Neutrophil (primary cell): ENCODE measurements around the gene TMEM30B.

Source experiments
- H3K27ac ChIP-seq: fragments of 200-600 bp; sonication (generic); 2 replicates; pipeline ENCODE4 v1.5.1; 2016; ENCODE audit warnings: mild to moderate bottlenecking, moderate library complexity
- H3K27me3 ChIP-seq: fragments of 200-600 bp; sonication (generic); 2 replicates; pipeline ENCODE4 v1.6.0; 2016; ENCODE audit warnings: mild to moderate bottlenecking
- H3K36me3 ChIP-seq: fragments of 200-600 bp; sonication (generic); 2 replicates; pipeline ENCODE4 v1.5.1; 2017
- H3K4me1 ChIP-seq, 2 experiments: fragments of 200-600 bp in 1 of 2; sonication (generic) in 1 of 2; 1 replicate in 1 of 2; 2 replicates in 1 of 2; pipeline versions ENCODE4 v1.5.1 to v1.6.1; 2013 to 2016; ENCODE audit warnings: low read depth in 1 of 2, low read length in 1 of 2, mild to moderate bottlenecking in 1 of 2, moderate library complexity in 1 of 2; ENCODE audit not compliant: control insufficient read depth in 1 of 2, insufficient read depth in 1 of 2
- H3K4me3 ChIP-seq, 2 experiments: fragments of 200-600 bp in 1 of 2; sonication (generic) in 1 of 2; 1 replicate in 1 of 2; 2 replicates in 1 of 2; pipeline ENCODE4 v1.5.1; 2013 to 2016; ENCODE audit warnings: low read depth in 1 of 2, low read length in 1 of 2, mild to moderate bottlenecking in 1 of 2, moderate library complexity in 1 of 2
- H3K9me3 ChIP-seq: fragments of 200-600 bp; sonication (generic); 2 replicates; pipeline ENCODE4 v1.5.1; 2016
- CTCF ChIP-seq: fragments of 200-600 bp; sonication (generic); IDR thresholded peaks from 2 replicates; pipeline ENCODE4 v1.5.1; 2016; ENCODE audit warnings: antibody characterized with exemption

The TMEM30B gene

GRCh38 chr14:61308198-61308597 lies 27.1 kb upstream of the TMEM30B start:
- Histone ChIP-seq H3K36me3 (no peaks in the 10 kb centered on the region), H3K4me3 (no peak overlapping the region), H3K9me3 (no peaks in the 10 kb centered on the region), H3K4me1 (no peaks in the 10 kb centered on the region), H3K27ac (no peak overlapping the region), H3K27me3 (no peaks in the 10 kb centered on the region)
- no peak for TF ChIP-seq CTCF

GRCh38 chr14:61304688-61305087 lies 23.6 kb upstream of the TMEM30B start:
- no peak for TF ChIP-seq CTCF
- no peak overlapping the region for H3K27ac ChIP-seq
- H3K9me3 ChIP-seq, result no peaks in the 10 kb centered on the region
- no peaks in the 10 kb centered on the region for H3K4me1 ChIP-seq
- H3K4me3 ChIP-seq, result no peak overlapping the region
- no peaks in the 10 kb centered on the region for H3K36me3 ChIP-seq
- no peaks in the 10 kb centered on the region for H3K27me3 ChIP-seq

GRCh38 chr14:61300754-61301153 lies 19.6 kb upstream of the TMEM30B start:
- Histone ChIP-seq H3K4me3 (no peak overlapping the region), H3K36me3 (no peaks in the 10 kb centered on the region), H3K9me3 (no peaks in the 10 kb centered on the region), H3K27ac (no peak overlapping the region), H3K27me3 (no peaks in the 10 kb centered on the region), H3K4me1 (no peaks in the 10 kb centered on the region)
- TF ChIP-seq CTCF, result no peak

GRCh38 chr14:61300209-61300608 lies 19.1 kb upstream of the TMEM30B start:
- Histone ChIP-seq H3K27ac (no peak overlapping the region), H3K27me3 (no peaks in the 10 kb centered on the region), H3K4me1 (no peaks in the 10 kb centered on the region), H3K4me3 (no peak overlapping the region), H3K36me3 (no peaks in the 10 kb centered on the region), H3K9me3 (no peaks in the 10 kb centered on the region)
- TF ChIP-seq CTCF, result no peak

GRCh38 chr14:61298824-61299223 lies 17.7 kb upstream of the TMEM30B start:
- Histone ChIP-seq H3K4me1 (no peaks in the 10 kb centered on the region), H3K9me3 (no peaks in the 10 kb centered on the region), H3K4me3 (no peak overlapping the region), H3K27me3 (no peaks in the 10 kb centered on the region), H3K27ac (no peak overlapping the region), H3K36me3 (no peaks in the 10 kb centered on the region)
- no peak for TF ChIP-seq CTCF

- no peaks in the 10 kb centered on the region for H3K36me3 ChIP-seq
- no peaks in the 10 kb centered on the region for H3K9me3 ChIP-seq
- TF ChIP-seq CTCF, result no peak
- H3K4me1 ChIP-seq, result no peaks in the 10 kb centered on the region
- H3K27me3 ChIP-seq, result no peaks in the 10 kb centered on the region
- no peak overlapping the region for H3K27ac ChIP-seq
- no peak overlapping the region for H3K4me3 ChIP-seq
Observed at GRCh38 chr14:61297581-61297980, 16.4 kb upstream of the TMEM30B start.
